GM21367 (cell line): ENCODE data around the gene RSAD2.
"Not testable (repeated sequence)": the region's sequence is repeated elsewhere in the genome, so short reads cannot be mapped to it uniquely, and the experiment has no call there.

Experiments
- ATAC-seq: cut with Tn5 transposase; IDR thresholded peaks from one replicate; pipeline ENCODE4 v1.9.1; 2021; ENCODE audit not compliant: unreplicated experiment

The RSAD2 gene

DNA sequence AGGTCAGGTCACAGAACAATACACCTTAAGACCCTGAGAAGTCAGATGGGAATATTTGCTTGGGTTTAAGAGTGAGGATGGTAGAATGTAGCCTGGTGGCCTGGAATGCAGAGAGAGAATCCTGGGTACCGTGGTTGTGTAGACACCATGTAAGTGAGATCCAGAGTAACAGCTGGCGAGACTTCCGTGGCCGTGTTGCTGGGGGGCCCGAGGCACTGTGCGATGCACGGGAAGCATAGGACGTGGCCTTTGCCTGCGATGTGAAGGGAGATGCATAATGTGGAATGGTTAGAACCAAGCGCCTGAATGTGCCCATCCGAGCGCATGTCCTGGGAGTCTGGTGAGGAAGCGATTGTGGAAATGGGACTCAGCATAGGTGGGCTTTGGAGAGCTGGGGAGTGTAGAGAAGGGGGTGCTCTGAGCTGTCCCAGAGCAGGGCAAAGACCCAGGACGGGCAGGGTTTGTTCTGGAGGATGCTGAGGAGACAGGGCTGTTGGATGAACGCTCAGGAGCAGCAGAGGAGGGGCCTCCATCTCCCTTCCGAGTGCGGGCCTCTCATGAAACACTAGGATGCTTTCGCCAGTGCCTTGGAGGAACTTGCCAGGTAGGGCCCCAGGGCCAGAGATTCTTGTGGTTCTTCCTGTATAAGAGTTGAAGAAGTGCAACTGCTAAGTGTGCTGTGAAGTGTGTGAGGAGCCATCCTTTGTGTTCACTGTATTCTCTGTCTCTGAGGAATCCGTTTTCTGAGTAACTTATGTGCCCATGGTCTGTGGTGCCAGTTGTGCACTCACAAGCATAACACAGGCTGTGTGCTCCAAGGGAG is 46.7 kb downstream of the RSAD2 start:
- ATAC-seq: no peak

DNA sequence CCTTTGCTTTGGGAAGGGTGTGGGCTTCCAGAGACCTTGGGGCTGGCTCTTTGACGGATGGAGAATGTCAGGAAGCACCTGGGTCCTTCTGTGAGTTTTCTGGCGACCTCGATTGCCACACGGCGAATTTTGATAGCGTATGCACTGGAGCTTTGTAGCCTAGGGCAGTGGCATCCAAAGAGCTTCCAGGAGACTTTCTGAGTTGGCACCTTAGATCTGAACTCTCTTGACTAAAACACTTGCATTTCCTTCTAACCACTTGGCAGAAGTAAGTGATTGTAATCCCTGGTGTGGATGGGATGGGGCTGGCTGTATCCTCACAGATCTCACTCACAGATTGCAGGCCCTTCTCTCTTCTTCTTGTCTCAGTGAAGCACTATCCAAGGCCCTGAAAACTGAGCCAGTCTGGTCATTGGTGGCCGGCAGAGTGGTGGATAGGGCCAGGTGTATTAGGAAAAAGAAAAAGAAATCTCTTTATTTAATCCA is 47.4 kb downstream of the RSAD2 start:
- ATAC-seq: no peak

DNA sequence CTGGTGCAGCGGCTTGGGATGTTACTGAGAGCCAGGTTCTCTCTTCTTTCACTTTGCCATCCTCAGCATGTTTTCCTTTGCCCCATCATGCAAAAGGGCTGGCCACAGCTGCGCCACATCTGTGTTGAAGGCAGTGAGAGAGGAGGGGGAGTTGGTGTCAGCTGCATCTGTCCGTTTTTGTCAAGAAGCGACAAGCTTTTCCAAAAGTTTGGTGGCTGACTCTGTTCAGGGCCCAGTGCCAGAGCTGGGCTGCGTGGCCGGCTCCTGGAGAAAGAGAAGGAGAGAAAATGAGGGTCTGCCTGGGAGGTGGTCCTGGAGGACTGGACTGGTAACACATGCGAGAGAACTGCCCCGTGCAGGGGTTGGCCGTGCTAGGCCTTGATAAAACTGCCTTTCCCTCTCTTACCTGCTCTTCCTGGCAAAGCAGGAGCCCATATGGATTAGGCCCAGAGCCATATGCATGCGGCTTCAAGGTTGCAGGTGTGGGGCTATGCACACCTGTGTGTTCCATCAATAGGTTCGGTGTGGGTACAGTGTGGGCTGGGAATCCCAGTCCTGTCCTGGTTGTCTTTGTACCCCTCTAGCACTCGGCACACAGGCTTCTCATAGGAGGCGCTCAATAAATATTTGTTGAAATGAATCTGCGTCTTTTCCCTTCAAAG is 48.6 kb downstream of the RSAD2 start:
- ATAC-seq: no peak

DNA sequence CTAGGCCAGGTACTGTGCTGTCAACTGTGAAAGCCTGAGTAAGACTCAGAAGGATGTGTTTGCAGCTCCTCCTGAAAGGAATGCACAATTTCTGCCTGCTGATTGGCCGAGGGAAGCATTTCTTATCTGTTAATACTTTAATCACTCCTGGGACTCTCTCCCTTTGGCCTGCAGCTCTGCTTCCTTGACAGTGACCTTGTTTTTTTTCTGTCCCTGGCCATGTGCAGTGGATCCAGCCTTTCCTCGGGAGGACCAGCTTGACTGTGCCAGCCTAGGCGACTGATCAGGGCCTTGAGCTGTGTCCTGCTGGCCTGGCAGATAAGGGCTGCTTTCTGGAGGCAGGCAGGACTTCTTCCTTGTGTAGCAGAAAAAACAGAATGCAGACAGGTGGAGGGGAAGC is 49.6 kb downstream of the RSAD2 start:
- ATAC-seq: no peak

DNA sequence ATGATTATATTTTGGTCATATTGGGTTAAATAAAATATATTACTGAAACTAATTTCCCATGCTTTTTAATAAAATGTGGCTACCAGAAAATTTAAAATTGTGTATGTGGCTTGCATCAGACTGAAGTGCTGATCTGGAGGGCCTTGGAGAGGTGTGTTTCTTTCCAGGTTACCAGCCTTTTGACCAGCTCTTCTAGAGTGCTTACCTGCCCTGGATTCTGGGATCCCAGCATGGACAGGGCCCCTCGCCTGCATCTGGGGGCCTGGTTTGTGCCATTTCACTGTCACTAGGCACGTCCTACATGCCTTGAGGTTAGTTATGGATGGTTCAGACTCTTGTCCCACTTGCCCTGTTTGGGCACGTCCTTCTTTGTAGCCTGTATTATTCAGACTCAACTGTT is 50.2 kb downstream of the RSAD2 start:
- no peak for ATAC-seq

DNA sequence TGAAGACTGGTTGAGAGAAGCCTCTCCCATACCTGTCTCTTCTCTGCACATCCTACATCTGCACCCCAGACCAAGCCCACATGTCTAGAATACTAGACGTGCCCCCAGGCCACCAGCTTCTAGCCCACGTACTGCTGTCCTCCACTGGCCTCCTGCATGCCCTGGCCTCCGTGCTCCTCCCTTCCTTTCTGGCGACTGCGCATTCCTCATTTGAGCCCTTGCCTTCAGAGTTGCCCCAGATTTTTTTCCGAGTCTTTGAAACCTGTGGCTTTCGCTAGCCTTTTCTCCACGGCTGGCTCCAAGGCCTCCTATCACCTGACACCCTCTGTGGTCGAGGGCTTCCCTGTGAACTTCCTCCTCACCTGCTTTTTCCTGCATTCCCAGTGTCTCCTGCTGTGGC is 50.9 kb downstream of the RSAD2 start:
- no peak for ATAC-seq

DNA sequence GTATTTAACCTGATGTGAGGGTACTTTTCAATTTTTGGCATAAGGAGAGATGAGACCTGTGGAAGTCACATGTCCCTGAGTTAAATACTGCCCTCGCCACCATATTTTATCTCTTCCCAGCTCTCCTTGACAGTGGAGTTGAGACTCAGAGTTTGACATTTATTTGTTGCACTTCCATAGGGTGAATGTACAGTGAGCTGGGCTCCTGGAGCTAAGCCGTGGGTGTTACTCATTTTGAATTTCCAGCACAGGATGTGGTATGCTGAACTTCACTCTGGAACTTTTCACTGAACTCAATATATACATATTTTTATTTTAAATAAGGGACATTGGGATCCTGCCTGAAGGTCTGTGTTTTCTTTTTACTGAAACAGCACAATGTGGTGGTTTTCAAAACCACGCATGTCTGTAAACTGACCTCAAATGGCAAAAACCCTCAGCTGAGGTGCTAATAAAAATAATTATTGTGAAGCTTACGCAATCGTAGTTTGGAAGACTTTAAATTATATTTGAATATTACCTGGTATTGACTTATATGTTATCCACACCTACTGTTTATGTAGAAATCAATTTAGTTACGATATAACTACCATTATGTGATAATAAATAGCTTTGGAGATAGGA is 51.7 kb downstream of the RSAD2 start:
- ATAC-seq: no peak

DNA sequence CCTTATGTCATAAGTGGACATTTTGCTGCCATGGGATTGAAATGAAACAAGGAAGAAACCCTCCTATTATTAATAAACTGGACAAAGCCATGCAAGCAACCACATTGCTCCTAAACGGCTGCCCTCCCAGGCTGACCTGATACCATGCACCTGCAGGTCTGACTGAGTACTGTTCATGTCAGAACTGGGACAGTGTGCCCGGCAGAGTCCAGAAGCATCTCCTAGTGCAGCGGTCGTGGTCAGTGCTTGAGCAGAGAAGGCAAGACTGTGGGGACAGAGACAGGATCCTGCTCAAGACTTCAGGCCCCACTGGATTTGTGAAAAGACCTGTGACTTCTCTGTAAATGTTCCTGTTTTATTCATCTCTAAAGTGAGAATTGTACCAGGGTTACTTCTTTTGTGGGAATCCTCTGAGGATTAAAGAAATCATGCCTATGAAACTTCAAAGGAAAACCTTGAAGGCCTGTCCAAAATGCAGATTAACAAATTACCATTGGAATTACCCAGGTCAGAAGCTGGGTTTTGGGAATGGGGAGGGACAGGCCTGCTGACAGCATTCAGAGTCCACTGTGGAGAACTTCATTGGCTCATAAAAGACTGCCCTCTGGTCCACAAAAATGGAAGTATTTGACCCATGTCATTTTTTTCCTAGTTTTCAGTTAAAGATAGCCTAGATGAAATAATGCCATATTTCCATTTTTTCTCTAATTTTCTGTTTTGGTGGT is 53.5 kb downstream of the RSAD2 start:
- no peak for ATAC-seq

DNA sequence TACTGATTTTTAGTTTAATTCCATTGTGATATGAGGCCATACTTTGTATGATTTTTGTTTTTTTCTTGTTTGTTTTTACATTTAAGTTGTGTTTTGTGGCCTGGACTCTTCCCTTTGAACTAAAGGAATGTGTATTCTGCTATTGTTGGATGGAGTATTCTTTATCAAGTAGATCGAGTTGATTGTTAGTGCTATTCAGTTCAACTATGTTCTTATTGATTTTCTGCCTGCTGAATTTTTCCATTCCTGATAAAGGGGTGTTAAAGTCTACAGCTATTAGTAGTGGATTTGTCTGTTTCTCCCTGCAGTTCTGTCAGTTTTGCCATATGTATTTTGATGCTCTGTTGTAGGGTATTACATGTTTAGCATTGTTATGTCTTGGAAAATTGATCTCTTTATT is 54.2 kb downstream of the RSAD2 start:
- no peak for ATAC-seq

DNA sequence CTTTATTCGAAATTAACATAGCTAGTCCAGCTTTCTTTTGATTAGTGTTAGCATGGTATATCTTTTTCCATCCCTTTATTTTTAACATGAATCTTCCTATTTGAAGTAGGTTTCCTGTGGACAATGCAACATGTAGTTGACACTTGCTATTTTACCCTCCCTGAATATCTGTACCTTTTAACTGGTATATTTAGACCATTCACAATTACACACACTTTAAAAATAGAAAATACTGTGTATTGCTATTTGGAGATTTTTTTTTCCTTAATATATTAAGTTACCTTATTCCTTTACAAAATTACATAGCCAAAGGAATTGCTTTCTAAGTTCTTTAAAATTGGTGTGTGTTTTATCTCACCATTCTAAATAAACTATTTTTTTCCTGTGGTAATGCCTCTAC is 54.6 kb downstream of the RSAD2 start:
- no peak for ATAC-seq

DNA sequence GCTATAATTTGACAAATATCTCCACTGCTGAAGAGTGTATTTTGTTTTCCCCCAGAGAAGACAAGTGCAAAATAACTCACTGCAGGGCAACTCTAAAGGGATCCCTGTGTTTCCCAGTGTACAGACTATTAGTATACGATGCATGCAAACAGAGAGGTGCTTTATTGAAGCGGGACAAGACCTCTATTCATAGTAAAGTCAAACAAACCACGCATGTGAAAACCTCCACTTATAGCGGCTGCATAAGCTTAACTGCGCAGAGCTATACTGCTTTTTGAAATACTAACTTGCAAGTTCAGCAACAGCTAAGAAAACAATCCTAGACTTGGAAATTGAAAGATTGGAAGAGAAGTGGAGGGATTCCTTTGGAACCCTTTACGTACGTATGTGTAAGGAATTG is 55.3 kb downstream of the RSAD2 start:
- ATAC-seq: no peak

DNA sequence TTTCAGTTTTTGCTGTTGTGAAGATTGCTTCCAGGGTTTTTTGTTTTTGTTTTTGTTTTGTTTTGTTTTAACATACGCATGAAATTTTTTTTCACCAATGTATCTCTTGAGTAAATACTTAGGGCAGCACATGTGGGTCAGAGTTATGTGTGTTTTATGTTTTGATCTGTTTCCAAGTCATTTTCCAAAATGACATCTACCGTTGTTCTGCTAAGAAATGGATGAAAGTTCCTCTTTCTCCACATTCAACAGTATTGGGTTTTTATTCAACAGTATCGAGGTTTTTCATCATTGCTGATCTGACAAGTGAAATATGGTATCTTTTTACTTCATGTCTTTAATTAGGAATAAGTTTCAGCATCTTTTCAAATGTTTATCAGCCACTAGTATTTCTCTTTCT is 56.3 kb downstream of the RSAD2 start:
- ATAC-seq: no peak

DNA sequence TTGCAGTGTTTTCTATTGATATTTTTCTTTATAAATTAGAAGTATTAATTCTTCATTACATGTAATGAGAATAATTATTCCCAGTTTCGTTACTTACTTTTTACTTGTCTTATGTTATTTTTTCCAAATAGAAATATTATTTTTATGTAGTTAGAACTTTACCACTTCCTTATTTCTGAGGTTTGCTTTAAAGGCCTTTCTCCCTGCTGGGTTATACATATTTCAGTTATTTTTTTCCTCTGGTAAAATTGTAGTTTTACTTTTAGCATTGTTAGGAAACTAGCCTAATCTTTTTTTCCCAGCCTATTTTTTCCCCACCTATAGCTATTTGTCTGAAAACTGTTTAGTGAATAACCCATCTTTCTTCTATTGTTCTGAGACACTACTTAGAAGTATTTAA is 56.8 kb downstream of the RSAD2 start:
- ATAC-seq: no peak

DNA sequence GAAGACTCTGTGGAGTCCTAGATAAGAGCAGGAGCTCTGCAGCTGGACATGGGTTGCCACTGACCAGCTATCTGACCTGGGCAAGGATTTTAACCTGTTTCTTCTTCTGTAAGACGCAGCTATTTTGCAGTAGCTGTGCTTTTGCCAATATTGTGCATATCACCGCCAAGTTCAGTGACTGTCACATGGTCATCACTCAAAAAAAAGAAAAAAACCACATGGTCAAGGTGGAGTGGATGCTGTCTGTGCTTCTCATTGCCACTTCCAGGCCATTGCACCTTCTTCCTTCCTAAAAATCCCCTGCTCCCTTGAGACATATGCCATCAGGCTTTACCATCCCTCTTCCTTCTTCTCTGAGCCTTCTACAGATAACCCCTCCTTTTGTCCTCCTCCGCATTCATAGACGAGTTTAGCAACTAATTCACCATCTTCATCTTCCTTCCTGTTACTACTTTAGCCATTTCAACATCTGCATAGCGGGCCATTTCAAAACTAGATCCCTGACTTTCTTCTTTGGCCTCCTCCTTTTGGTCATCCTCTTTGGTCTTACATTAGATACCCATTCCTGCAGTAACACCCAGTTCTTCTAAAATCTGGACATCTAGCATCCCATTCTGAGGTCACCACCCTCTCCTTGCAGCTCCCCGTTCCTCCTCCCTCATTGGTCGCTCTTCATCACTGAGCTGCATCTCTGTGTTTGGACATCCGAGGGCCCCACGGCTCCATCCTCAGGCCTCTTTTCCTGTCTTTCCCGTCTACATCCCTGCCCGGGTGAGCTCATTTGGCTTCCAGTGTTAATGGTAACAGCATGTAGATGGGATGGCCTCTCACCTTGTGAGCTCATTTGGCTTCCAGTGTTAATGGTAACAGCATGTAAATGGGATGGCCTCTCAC is 57.4 kb downstream of the RSAD2 start:
- no peak for ATAC-seq

DNA sequence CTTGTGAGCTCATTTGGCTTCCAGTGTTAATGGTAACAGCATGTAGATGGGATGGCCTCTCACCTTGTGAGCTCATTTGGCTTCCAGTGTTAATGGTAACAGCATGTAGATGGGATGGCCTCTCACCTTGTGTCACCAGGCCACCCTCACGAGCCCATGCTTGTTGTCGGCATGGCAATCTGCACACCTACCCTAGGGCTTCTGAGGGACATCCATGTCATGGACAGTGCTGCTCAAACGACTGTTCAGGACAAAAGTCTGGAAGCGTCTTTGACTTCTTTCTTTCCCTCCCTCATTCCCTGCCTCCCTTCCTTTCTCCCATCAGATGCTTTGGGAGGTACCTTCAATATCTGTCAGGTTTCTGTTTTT is 58.1 kb downstream of the RSAD2 start:
- not testable (repeated sequence) for ATAC-seq

DNA sequence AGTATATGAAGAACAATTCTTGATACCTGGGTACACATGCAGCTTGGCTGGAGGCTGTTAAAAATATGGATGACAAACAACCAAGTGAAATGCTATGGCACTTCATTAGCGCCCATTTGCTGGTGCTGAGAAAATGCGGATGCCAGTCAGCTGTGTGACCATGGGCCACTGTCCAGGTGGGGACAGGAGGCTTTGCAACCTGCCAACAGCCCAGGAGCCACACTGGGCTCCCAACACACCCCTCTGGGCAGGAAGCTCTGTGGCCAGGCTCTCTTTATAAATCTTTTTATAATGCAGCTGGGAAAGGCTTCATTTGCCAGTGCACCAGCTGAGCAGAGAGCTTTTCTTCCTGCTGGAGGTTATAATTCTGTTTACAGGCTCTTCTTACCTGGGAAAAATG is 59.6 kb downstream of the RSAD2 start:
- ATAC-seq: no peak

DNA sequence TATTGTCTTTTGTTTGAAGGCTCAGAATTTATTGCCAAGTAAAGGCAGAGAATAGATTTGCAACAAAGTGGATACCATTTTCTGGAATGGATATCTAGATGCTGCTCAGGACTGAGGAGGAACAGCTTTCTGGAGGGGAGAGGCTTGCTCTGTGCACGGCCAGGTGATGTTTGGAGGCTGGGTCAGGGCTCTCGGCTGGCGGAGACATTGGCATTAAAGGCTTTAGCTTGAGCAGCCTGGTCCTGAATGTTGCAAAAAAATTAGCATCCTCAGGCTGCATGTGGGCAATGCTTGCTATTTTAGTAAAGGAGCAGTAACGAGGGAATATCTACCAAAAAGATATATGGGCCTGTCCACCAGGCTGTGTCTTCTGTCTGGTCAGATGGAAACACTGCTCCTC is 60.0 kb downstream of the RSAD2 start:
- no peak for ATAC-seq

DNA sequence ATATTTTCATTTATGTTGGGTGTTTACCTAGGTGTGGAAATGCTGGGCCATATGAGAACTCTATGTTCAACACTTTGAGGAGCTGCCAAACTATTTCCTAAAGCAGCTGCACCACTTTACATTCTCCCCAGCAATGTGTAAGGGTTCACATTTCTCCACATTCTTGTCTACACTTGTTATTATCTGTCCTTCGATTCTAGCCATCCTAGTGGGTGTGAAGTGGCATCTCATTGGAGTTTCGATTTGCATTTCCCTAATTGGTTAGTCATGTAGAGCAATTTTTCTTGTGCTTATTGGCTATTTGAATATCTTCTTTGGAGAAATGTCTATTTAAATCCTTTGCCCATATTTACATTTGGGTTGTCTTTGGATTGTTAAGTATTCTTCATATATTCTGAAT is 61.5 kb downstream of the RSAD2 start:
- no peak for ATAC-seq

DNA sequence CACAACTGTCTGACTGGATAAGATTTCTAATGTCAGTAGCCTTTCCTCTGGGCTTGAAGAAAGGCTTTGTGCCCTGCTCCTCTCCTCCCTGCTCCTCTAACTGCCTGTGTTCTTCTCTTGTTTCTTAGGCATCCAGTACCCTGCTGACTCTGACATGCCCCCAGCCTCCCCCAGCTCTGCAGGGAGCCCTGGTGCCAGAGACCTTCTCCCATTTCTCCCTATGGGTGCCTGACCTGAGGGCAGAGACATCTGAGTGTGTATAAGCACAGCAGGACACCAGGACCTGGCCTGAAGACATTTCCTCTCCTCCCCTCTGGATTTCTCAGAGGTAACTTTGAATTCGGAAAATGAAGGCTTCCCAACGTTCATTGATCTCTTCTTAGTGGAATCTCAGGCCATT is 63.2 kb downstream of the RSAD2 start:
- ATAC-seq: no peak

DNA sequence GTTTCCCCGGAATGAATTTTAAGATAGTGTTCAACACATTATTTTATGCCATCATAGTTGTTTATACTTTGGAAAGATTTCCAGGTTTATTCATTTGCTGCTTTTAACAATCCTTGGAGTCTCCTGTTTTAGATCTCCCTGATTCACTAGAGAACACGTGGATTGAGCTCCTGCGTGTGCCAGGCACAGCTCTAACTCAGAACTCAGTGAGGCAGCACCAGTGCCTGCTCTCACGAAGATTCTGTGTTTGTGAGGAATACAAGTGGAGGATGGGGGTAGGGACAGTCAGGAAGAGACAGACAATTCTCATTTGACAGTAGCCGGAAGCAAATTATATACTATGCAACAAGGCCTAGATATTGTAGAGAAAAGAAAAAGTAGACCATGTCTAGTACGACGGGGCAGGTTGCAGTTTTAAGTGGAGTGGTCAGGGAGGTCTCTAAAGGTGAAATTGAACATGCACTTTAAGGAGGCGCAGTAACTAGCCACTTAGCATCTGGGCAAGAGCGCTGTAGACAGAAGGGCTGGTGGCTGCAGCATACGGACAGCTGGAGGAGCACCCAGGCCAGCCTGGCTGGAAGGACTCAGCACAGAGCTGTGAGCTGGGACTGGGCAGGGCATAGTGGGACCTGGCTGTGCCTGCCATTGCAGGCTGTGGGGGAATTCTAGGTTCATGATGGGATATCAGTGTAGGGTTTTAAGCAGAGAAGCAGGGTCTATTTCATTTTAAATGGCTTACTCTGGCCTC is 63.9 kb downstream of the RSAD2 start:
- ATAC-seq: no peak
